KOPT-K1 (cell line): ENCODE results near the gene CFAP299.

Experiments
- H3K27ac ChIP-seq: fragments of 200-600 bp; sonication (generic); 2 replicates; pipeline ENCODE4 v1.5.1; 2016; ENCODE audit warnings: antibody characterized with exemption, mild to moderate bottlenecking, low read depth, low read length; ENCODE audit not compliant: poor library complexity, severe bottlenecking
- H3K36me3 ChIP-seq: fragments of 200-600 bp; sonication (generic); 2 replicates; pipeline ENCODE4 v1.5.1; 2017; ENCODE audit warnings: antibody characterized with exemption, mild to moderate bottlenecking, low read length, moderate library complexity; ENCODE audit not compliant: insufficient read depth
- H3K9me3 ChIP-seq: fragments of 200-600 bp; sonication (generic); 2 replicates; pipeline ENCODE4 v1.5.1; 2017; ENCODE audit warnings: antibody characterized with exemption, low read length, mild to moderate bottlenecking; ENCODE audit not compliant: insufficient read depth, poor library complexity, severe bottlenecking

Gene CFAP299

DNA sequence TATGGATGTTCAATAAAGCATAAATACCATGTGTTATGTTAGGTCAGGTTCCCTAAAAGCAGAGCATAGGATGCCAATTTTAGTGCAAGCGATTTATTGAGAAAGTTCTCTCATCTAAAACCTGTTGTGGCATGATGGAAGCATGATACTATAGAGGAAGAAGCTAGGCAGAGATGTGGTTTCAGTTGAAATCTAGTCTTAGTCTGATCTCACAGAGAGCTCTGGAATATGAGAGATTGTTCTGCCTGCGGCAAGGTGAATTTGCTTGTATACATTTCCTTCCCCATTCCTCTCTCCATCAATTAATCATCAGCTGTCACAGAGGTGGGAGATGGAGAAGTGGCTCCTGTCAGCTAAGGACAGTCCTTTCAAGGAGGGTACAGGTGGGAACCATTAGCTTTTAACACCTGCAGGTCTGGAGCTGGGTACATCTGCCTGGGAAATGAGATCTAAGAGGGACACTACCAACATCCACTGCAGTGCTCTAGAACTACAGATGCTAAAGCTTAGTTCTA lies 252.4 kb downstream of the CFAP299 start:
- no peaks in the 10 kb centered on the region for H3K36me3 ChIP-seq
- H3K27ac ChIP-seq, result no peak overlapping the region
- H3K9me3 ChIP-seq, result no peaks in the 10 kb centered on the region

DNA sequence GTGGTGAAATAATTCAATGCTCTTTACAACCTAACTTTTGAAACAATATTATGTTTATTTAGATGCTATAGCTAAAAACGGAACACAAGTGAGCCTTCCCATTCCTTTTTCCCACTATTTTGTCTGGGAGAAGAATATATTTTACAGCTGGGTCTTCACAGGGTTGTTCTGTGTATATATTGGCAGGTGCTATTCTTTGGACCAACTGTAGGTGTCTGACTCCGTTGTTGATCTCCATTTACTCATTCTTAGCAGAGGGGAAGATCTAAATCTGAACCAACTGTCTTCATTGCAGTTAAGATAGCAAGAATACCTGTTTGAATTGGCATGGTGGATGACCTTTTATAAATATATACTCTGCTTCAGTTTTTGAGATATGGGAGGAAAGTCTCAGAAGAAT lies 257.4 kb downstream of the CFAP299 start:
- no peak overlapping the region for H3K27ac ChIP-seq
- H3K9me3 ChIP-seq, result no peaks in the 10 kb centered on the region
- no peaks in the 10 kb centered on the region for H3K36me3 ChIP-seq

DNA sequence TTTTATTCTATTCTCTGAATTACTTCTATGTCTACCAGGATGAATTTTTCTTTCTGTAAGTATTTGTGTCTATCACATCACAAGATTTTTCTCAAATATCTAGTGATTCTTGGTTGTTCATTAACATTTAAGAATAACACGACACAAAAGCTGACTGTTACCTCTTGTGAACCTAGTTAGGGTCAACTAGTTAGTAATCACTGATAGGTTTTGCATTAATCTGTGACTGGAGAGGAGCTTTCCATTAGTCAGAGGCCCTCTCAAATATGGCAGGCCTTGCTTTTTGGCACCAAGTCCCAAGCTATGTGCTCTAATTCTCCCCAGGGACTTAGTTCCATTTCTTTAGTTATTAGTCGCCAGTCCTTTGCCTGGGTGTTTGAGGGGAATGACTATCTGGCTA lies 259.2 kb downstream of the CFAP299 start:
- no peak overlapping the region for H3K27ac ChIP-seq
- no peaks in the 10 kb centered on the region for H3K36me3 ChIP-seq
- H3K9me3 ChIP-seq, result no peaks in the 10 kb centered on the region

DNA sequence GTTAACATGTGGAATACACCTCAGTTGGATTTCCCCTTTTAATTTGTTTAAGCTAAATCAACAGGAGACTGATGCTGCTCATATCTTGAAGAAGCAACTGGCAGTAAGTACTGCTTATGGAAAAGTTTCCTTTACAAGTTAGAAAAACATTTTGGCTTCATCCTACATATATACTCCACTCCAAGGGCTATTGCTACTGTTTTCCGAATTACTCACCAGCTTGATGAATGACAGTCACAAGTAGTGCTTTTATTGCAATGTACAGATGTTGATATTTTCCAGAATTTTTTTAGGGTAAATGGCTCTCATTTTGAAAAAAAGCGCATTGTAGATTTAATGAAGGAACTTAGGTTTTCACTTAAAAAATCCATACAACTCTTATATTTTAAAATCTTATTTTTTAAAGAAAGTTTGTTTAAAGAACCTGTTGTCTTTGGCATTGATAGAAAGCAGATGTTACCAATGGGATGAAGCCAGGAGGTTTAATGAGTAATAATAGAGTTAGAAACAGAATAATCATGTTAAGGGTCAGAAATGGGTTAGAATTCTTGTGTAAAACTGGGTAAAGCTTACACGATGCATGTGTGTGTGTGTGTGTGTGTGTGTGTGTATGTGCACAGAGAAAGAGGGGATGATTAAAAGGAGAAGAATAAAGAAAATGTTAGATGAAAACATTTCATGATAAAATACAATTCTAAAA lies 272.9 kb downstream of the CFAP299 start:
- no peak overlapping the region for H3K27ac ChIP-seq
- H3K9me3 ChIP-seq, result no peaks in the 10 kb centered on the region
- no peaks in the 10 kb centered on the region for H3K36me3 ChIP-seq

DNA sequence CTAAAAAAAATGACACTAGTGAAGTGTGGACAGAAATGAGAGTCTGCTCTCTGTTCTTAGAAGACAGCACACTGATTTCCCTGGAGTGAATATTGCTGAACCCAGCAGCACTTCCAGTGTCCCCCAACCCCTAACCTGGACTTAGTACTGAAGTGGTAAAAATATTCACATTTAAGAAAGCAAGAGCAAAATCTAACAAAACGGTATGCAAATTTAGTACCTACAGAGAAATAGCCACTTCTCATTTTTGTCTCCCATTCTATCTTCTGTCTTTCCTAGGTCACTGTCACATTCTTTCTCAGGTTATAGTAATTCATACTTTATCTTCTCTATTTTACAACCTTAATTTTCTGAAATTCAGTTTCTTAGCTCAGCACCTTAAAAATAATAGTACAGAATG lies 274.7 kb downstream of the CFAP299 start:
- Histone ChIP-seq H3K27ac (no peak overlapping the region), H3K9me3 (no peaks in the 10 kb centered on the region)

DNA sequence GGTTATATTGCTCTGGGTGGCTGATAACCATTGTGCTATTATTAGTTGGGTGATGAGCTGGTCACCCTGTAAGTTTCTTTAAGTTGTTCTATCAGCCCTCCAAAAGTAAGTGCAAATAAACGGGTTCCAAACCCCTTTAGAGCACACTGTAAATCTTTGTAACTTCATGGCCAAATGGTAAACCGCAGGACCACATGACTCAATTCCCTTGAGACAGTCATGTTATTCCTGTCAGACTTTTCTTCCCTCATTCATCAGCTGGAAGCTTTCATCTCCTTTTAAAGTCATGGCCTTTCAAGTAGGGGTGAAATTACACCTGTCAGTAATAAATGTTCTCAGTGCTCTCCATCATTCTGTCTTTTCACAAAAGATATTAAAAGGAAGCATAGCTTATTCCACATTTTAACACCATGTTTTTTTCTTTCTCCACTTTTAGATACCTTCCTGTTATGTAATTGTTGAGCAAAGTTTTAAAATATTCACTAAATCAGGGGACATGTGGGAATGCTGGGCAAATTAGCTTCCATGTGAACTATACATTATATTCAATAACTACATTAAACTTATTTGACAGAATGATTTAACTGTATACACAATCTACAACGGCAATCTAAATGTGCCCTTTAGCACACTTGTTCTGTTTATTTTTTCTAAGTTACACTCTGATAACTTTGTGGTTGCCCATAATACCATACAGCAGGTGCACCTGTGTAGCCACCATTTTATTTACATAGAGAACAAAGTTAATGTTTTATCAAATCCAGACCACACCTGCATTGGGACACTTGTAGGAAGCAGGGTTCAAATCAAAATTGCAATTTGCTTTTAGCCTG lies 275.5 kb downstream of the CFAP299 start:
- Histone ChIP-seq H3K9me3 (no peaks in the 10 kb centered on the region), H3K36me3 (no peaks in the 10 kb centered on the region), H3K27ac (no peak overlapping the region)

More for the DNA sequence above, 274.7 kb downstream of the CFAP299 start:
- no peaks in the 10 kb centered on the region for H3K36me3 ChIP-seq

DNA sequence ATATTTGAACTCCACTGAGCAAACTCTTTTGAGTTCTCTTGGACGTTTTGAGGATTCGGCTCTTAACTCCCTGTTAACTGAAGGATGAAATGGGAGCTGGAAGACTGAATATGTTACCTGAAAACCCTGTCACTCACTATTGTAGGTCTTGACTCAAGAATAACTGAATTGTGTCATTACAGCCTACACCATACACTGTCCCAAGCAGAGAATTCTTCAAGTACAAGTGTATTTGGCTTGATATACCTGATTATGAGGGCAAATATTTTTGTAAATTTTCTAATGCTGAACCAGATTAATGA lies 276.1 kb downstream of the CFAP299 start:
- H3K9me3 ChIP-seq, result no peaks in the 10 kb centered on the region
- H3K36me3 ChIP-seq, result no peaks in the 10 kb centered on the region
- H3K27ac ChIP-seq, result no peak overlapping the region

DNA sequence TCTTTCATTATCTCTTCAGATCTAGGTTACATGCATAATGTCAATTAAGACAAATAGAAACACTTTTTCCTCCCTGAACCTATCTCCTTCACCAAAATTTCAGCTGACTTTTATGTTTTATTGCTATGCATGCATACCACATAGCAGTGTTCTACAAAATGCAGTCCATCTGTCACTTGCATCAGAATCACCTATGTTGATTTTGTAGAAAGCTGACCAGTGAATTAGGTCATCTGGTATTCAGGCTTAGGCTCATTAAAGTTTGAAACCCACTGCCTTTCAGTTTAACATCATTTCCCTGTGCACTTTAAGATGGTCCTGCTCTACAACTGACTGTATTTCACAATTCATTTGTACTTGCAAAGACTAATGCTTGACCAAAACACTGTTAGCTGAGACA lies 277.9 kb downstream of the CFAP299 start:
- no peaks in the 10 kb centered on the region for H3K9me3 ChIP-seq
- H3K36me3 ChIP-seq, result no peaks in the 10 kb centered on the region
- no peak overlapping the region for H3K27ac ChIP-seq

DNA sequence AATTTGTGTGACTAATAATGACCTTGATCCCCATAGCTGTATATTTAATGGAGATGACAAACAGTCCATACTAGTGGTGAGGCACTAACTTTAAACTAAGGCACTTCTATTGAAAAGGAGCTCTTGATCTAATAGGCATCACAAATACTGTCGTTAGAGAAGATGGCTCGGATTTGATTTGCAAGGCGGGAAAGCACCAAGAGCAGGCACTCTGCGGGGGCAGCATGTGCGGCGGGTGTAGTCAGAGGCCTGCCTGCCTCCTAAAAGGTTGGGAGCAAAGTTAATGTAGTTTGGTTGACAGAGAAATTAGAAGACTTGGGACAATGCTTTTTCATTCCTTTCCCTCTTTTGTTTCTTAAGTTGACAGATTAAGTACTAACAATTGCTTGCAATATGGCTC lies 278.8 kb downstream of the CFAP299 start:
- no peaks in the 10 kb centered on the region for H3K9me3 ChIP-seq
- H3K36me3 ChIP-seq, result no peaks in the 10 kb centered on the region
- no peak overlapping the region for H3K27ac ChIP-seq

DNA sequence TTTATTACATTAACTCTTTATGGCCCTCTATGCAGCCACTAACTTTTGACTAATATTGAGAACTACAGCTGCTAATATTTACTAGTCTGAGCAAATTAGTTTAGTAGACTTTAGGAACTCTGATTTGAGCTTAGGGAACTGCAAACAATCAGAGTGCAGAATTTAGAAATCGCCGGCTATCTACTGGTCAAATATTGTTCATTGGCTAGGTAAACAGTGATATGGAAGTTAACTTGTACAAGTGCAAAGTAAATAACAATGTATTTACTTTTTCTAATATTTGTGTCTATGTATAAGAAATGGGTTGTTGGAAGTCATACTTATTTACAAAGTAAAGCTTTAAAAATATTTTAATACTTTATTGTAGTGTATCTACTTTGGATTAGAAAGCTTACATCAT lies 279.6 kb downstream of the CFAP299 start:
- Histone ChIP-seq H3K9me3 (no peaks in the 10 kb centered on the region), H3K27ac (no peak overlapping the region), H3K36me3 (no peaks in the 10 kb centered on the region)

DNA sequence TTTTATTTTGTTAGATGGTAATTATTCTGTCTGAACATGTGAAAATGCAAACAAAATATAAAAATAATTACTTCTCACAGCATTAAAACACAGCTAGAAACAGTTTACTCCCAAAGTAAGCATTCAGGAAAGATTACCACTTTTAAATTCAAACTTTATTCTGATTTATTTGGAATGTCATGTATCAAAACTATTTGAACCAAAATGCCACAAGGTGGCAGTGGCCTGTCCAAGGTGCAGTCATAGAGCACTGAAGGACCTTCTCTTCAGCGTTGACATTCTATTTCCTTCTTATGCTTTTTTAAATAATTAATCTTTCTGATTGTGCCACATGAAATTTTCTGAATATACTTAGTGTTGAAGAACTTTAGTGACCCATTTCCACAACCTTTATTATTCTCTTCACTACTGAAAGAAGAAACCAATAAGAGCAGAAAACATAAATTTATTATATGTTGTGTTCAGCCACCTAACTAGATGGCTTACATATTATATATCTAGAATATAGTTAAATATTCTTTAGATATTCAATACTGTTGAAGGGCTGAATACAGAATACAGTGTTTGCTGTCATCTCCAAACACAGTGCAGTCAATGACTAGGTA lies 283.6 kb downstream of the CFAP299 start:
- Histone ChIP-seq H3K9me3 (peaks cover 8% of the 10 kb centered on the region), H3K27ac (no peak overlapping the region), H3K36me3 (no peaks in the 10 kb centered on the region)

DNA sequence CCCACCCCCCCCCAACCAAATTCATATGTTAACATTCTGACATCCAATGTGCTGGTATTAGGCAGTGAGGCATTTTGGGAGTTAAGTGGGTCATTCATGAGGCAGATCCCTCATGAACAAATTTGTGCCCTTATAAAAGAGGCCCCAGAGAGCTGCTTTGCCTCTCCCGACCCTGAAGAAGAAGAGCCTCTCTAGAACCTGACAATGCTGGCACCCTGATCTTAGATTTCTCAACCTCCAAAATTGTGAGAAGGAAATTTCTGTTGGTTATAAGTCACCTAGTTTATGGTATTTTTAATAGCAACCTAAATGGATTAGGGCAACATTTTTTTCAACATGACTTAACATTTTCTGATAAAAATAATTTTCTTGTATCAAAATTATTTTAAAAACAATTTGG lies 296.3 kb downstream of the CFAP299 start:
- H3K27ac ChIP-seq, result no peak overlapping the region
- no peaks in the 10 kb centered on the region for H3K36me3 ChIP-seq
- H3K9me3 ChIP-seq, result no peaks in the 10 kb centered on the region

DNA sequence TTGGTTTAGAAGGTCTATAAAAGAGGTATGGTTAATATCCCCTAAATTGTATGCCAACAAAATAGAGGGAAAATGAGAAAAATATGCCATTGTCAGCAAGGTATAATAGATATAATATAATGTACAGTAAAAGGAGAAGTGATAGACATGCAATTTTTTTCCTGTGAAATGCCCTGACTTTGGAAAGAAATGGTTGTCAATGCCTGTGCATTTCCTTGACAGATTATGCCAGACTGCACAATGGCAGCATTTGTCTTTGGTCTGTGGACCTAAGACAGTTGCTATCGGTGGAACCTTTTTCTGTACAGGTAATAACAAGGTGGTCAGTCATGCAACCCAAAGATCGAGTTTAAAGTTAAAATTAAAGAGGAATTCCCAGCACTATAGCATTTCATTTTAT lies 301.7 kb downstream of the CFAP299 start:
- Histone ChIP-seq H3K9me3 (no peaks in the 10 kb centered on the region), H3K36me3 (no peaks in the 10 kb centered on the region)

DNA sequence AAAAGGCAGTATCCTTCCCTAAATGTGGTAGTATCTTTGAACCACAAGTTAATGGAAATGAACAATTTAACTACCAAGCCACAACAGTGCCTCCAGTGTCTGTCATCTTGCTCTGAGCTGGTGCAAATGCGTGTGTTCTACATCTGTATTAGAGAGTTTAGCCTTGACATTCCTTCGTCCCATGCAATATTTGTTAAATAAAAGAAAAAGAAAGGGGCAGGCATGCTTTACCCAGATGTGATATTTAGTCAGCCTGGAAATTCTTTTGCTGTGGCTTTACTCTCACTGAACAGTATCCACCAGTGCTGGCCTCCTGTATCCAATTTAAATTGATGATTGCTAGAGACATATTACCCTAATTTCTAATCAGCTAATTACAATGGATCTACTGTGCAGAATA lies 310.5 kb downstream of the CFAP299 start:
- Histone ChIP-seq H3K9me3 (no peaks in the 10 kb centered on the region), H3K36me3 (no peaks in the 10 kb centered on the region), H3K27ac (no peak overlapping the region)

More for the DNA sequence above, 301.7 kb downstream of the CFAP299 start:
- no peak overlapping the region for H3K27ac ChIP-seq

DNA sequence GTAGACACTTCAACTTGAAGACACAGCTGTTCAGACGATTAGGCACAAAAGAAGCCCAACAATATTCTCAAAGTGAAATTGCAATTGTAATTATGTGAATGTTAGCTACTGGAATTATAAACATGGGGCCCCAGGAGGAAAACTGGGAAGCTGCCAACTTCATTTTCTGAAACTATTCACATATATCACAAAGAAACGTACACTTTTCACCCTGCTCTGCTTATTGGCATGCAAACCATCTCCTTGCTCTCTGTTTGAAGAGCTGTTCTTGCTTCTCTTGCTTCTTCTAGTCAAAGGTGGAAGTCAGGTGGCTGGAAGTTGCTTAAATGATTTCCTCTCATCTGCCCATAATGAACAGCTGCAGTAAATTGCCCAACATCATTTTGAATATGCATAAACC lies 320.1 kb downstream of the CFAP299 start:
- Histone ChIP-seq H3K9me3 (no peaks in the 10 kb centered on the region), H3K27ac (no peak overlapping the region), H3K36me3 (no peaks in the 10 kb centered on the region)
